Lung (tissue), 12 donors: Measurements from ENCODE around the gene BCL6B. TPM values are rescaled to one million over a fixed set of nuclear protein-coding genes. Genes with fewer than 3 reads are reported as not detected.

Source experiments
- ATAC-seq: fragments of 200-7000 bp; cut with Tn5 transposase; one replicate; pipeline ENCODE4 v1.9.1; 2020; ENCODE audit warnings: moderate number of reproducible peaks; ENCODE audit not compliant: insufficient read depth, low FRiP score
- DNase-seq, 3 donors: peaks; one replicate each; pipeline ENCODE4 v3.0.0-alpha.2; 2013 to 2017
- H3K27ac ChIP-seq, 2 donors: one replicate each; pipeline ENCODE4 v1.5.1; 2013; ENCODE audit warnings: mild to moderate bottlenecking in 2 of 2, moderate library complexity in 2 of 2, control low read depth in 1 of 2, inconsistent platforms in 1 of 2, low read depth in 1 of 2, low read length in 1 of 2
- H3K27me3 ChIP-seq, 3 donors: one replicate each; pipeline ENCODE4 v1.5.1; 2013; ENCODE audit warnings: low read length in 2 of 3; ENCODE audit not compliant: control insufficient read depth in 3 of 3, insufficient read depth in 3 of 3
- H3K36me3 ChIP-seq, 4 donors: one replicate each; pipeline ENCODE4 v1.5.1; 2013; ENCODE audit warnings: low read length in 4 of 4, mild to moderate bottlenecking in 1 of 4, moderate library complexity in 1 of 4; ENCODE audit not compliant: control insufficient read depth in 4 of 4, insufficient read depth in 4 of 4
- H3K4me1 ChIP-seq, 5 donors: one replicate each; pipeline ENCODE4 v1.5.1; 2013; ENCODE audit warnings: low read length in 5 of 5, mild to moderate bottlenecking in 2 of 5, moderate library complexity in 1 of 5; ENCODE audit not compliant: control insufficient read depth in 5 of 5, insufficient read depth in 5 of 5
- H3K4me3 ChIP-seq: one replicate; pipeline ENCODE4 v1.5.1; 2013; ENCODE audit warnings: mild to moderate bottlenecking, control low read depth, moderate library complexity
- H3K9ac ChIP-seq, 2 donors: one replicate each; pipeline ENCODE4 v1.5.1; 2013; ENCODE audit warnings: low read length in 2 of 2, control low read depth in 1 of 2; ENCODE audit not compliant: insufficient read depth in 1 of 2
- H3K9me3 ChIP-seq, 4 donors: one replicate each; pipeline ENCODE4 v1.5.1; 2013; ENCODE audit warnings: low read length in 3 of 4, mild to moderate bottlenecking in 1 of 4, moderate library complexity in 1 of 4; ENCODE audit not compliant: control insufficient read depth in 4 of 4, insufficient read depth in 3 of 4
- CTCF ChIP-seq: IDR thresholded peaks from 2 replicates; pipeline ENCODE4 v1.5.1; 2012; ENCODE audit warnings: mild to moderate bottlenecking; ENCODE audit errors: control extremely low read depth, extremely low read depth
- WGBS, 2 donors: extraction: QIAGEN DNeasy Blood & Tissue Kit; methylation state at CpG; one replicate each; pipeline ENCODE4 v1.1.7; 2013; 5-methylcytosine and 5-hydroxymethylcytosine counted together
- polyA plus RNA-seq, 2 donors: library from polyadenylated mRNA; stranded (reverse); fragments of 200-250 nt; gene quantifications; one replicate each; pipeline ENCODE4 v1.2.1, GENCODE V29; 2013
- total RNA-seq, 2 donors: library from RNA; depleted of rRNA in 1 of 2; stranded (reverse); fragments of >200 nt in 1 of 2; gene quantifications; one replicate each; pipeline ENCODE4 v1.2.1, GENCODE V29; 2014 to 2021
- donor health status: control.
- donor health status: control.
- donor health status: Bipolar disorder and iron deficiency.
- donor health status: healthy.
- donor health status: DM: yes; HTN: yes; CAD: no.

BCL6B gene
- total and polyA plus RNA-seq, 4 donors = 14.5 to 55.6 (median 15.5) TPM

- H3K36me3 ChIP-seq = no peaks in the 10 kb centered on the region
- no peak for ATAC-seq
- H3K27ac ChIP-seq = no peak overlapping the region
- 86 to 96% methylated on average over 1 of the region's 1 CpG for WGBS, 2 donors
- no peak for DNase-seq
- H3K9me3 ChIP-seq = peaks cover 0 to 4% (median 1%) of the 10 kb centered on the region in 4 donors
- no peak for TF ChIP-seq CTCF
- no peak overlapping the region for H3K9ac ChIP-seq
- H3K4me3 ChIP-seq = no peak overlapping the region
- no peaks in the 10 kb centered on the region for H3K4me1 ChIP-seq
- H3K27me3 ChIP-seq = peaks cover 0 to 6% (median 0%) of the 10 kb centered on the region in 3 donors
These were observed 44.3 kb downstream of the BCL6B start for GRCh38 chr17:7067198-7067597.

GRCh38 chr17:7068268-7068667 is 45.4 kb downstream of the BCL6B start:
- no peak for ATAC-seq
- H3K27me3 ChIP-seq = peaks cover 0 to 6% (median 0%) of the 10 kb centered on the region in 3 donors
- H3K4me1 ChIP-seq = no peaks in the 10 kb centered on the region
- 42 to 50% methylated on average over 1 of the region's 1 CpG for WGBS, 2 donors
- no peak overlapping the region for H3K27ac ChIP-seq
- no peaks in the 10 kb centered on the region for H3K36me3 ChIP-seq
- no peak for TF ChIP-seq CTCF
- no peak overlapping the region for H3K9ac ChIP-seq
- DNase-seq = no peak
- H3K4me3 ChIP-seq = no peak overlapping the region
- H3K9me3 ChIP-seq = peaks cover 0 to 4% (median 1%) of the 10 kb centered on the region in 4 donors

GRCh38 chr17:7070712-7071111 is 47.9 kb downstream of the BCL6B start:
- Histone ChIP-seq H3K27ac (no peak overlapping the region), H3K27me3 (no peaks in the 10 kb centered on the region), H3K9ac (no peak overlapping the region), H3K4me3 (no peak overlapping the region), H3K4me1 (no peaks in the 10 kb centered on the region), H3K9me3 (peaks cover 0 to 4% (median 1%) of the 10 kb centered on the region in 4 donors), H3K36me3 (no peaks in the 10 kb centered on the region)
- ATAC-seq (no peak), DNase-seq (no peak)
- 78% methylated on average over 3 of the region's 3 CpGs for WGBS, 2 donors
- TF ChIP-seq CTCF = no peak

DNA sequence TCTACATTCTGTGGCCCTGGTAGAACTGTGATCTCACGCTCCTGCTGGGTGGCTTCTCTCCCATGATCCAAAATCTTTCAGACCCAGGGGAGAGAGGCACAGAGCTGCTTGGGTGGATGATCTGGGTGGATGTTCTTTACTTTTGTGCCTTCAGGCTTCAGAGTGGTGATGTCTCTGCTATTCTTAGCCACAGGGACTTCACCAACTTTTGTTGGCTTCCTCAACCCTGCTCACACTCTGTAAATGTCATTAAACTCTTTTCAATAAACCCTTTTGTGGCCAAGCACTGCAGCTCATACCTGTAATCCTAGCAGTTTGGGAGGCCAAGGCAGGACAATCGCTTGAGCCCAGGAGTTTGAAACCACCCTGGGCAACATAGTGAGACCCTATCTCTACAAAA is 49.6 kb downstream of the BCL6B start:
- Histone ChIP-seq H3K36me3 (no peaks in the 10 kb centered on the region), H3K27ac (no peak overlapping the region), H3K9ac (no peak overlapping the region), H3K4me3 (no peak overlapping the region), H3K27me3 (no peaks in the 10 kb centered on the region), H3K4me1 (no peaks in the 10 kb centered on the region), H3K9me3 (peaks cover 0 to 4% (median 1%) of the 10 kb centered on the region in 4 donors)
- ATAC-seq (no peak), DNase-seq (no peak)
- TF ChIP-seq CTCF = no peak
- WGBS, 2 donors = 92 to 93% methylated on average over 2 of the region's 2 CpGs
